ENCODE measurements around the gene ZNF792.
A peak's percentile ranks its signal among the peaks of the same experiment; 100 is the strongest.

ZNF792 gene

DNA sequence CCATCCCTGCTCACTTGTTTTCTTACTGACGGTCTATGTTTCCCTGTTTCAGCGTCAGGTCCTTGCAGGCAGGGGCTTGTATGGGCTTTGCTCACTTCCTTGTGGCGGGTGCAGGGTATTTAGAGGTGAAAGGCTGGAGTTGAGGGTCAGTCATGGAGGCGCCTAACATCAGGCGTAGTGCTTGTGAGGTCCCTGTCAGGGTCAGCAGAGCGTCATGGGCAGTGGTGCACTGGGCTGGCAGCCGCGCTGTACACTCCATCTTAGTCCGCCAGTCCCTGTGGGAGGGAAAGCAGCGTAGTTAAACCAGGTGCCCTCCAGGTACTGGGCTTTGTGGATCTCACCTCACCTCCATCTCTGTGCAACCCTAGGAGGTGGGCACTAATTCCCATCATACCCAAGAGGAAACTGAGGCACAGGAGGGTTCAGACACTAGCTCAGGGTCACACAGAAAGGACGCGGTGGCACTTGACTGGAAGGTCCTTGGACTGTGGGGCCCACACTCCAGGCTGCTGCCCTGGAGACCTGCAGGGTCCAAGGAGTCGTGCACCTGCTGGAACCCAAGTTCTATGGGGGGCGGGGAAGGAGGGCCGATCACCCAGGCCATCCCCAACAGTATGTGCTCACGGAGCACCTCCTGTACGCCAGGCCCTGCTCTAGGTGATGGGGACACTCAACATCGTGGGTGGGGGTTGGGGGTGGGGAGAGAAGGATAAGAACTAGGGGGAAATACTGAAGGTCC lies 40.7 kb upstream of the ZNF792 start:
- no peak for DNase-seq
- Histone ChIP-seq H2AK5ac (ENCODE audit: low read length, severe bottlenecking) (no peak overlapping the region), H3K79me1 (replicated peaks; ENCODE audit: low read length, poor library complexity, severe bottlenecking) (peaks cover 33% of the 10 kb centered on the region), H3K9ac (ENCODE audit: low read length) (no peak overlapping the region), H3K14ac (ENCODE audit: low read length in 2 of 2) (no peak overlapping the region), H4K91ac (ENCODE audit: low read length) (no peak overlapping the region), H3K27ac (ENCODE audit: low read length, poor library complexity, severe bottlenecking) (no peak overlapping the region), H3K18ac (ENCODE audit: low read depth in 1 of 2, low read length in 2 of 2) (no peak overlapping the region), H2BK120ac (ENCODE audit: low read depth, low read length) (no peak overlapping the region), H3K4me3 (ENCODE audit: insufficient read depth in 1 of 2, low read depth in 1 of 2, low read length in 2 of 2) (no peak overlapping the region), H2BK15ac (ENCODE audit: low read depth, poor library complexity, severe bottlenecking) (no peak overlapping the region), H3K36me3 (ENCODE audit: control insufficient read depth in 1 of 2, insufficient read depth in 2 of 2, low read depth in 1 of 2, low read length in 2 of 2) (peaks cover 24 to 42% of the 10 kb centered on the region in 2 experiments), H2BK12ac (ENCODE audit: low read length in 2 of 2) (no peak overlapping the region), H4K8ac (ENCODE audit: low read length) (no peak overlapping the region), H2BK5ac (ENCODE audit: low read depth, low read length, poor library complexity, severe bottlenecking) (no peak overlapping the region), H3K4me2 (ENCODE audit: low read length, poor library complexity, severe bottlenecking) (no peak overlapping the region), H3K23ac (ENCODE audit: low read length in 2 of 2) (no peak overlapping the region), H3K4me1 (ENCODE audit: control insufficient read depth, insufficient read depth, low read depth, low read length) (peaks cover 23% of the 10 kb centered on the region), H3K27me3 (ENCODE audit: control insufficient read depth in 1 of 2, insufficient read depth in 1 of 2, low read length in 2 of 2) (no peaks in the 10 kb centered on the region), H3K4ac (ENCODE audit: low read depth in 1 of 2, low read length in 2 of 2) (no peak overlapping the region), H2AFZ (ENCODE audit: low read depth, low read length) (no peak overlapping the region), H3K9me3 (ENCODE audit: control insufficient read depth, low read length) (no peaks in the 10 kb centered on the region)
- 98% methylated on average over 18 of the region's 18 CpGs for WGBS

DNA sequence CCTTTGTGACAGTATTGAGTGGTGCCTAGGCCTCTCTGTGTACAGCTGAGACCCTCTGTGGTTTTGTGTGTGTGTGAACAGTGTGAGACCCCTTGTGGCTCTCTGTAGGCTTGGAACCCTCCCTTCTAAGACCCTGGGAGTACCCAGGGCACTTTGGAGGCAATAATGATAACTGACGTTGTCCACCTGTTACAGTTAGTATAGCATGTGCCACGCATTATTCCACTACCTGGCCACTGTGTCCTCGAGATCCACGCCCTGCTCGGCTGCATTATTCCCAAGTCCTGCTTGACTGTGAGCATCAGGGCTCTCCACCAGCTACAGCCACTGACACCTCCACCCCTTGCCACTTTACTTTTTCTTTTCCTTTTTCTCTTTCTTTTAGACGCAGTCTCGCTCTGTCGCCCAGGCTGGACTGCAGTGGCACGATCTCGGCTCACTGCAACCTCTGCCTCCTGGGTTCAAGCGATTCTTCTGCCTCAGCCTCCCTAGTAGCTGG lies 38.1 kb upstream of the ZNF792 start:
- DNase-seq: no peak
- no peak overlapping the region for H3K4ac ChIP-seq (ENCODE audit: low read depth in 1 of 2, low read length in 2 of 2)
- H3K4me3 ChIP-seq (ENCODE audit: insufficient read depth in 1 of 2, low read depth in 1 of 2, low read length in 2 of 2): peak overlapping the region in 1 of 2 experiments; percentile 79
- H3K27ac ChIP-seq (ENCODE audit: low read length, poor library complexity, severe bottlenecking): no peak overlapping the region
- peaks cover 14% of the 10 kb centered on the region for H3K79me1 ChIP-seq (replicated peaks; ENCODE audit: low read length, poor library complexity, severe bottlenecking)
- H3K27me3 ChIP-seq (ENCODE audit: control insufficient read depth in 1 of 2, insufficient read depth in 1 of 2, low read length in 2 of 2): no peaks in the 10 kb centered on the region
- no peak overlapping the region for H2BK120ac ChIP-seq (ENCODE audit: low read depth, low read length)
- H2BK5ac ChIP-seq (ENCODE audit: low read depth, low read length, poor library complexity, severe bottlenecking): no peak overlapping the region
- 95% methylated on average over 11 of the region's 11 CpGs for WGBS
- no peaks in the 10 kb centered on the region for H3K9me3 ChIP-seq (ENCODE audit: control insufficient read depth, low read length)
- H3K9ac ChIP-seq (ENCODE audit: low read length): peak overlapping the region; percentile 75
- no peak overlapping the region for H3K14ac ChIP-seq (ENCODE audit: low read length in 2 of 2)
- H3K4me2 ChIP-seq (ENCODE audit: low read length, poor library complexity, severe bottlenecking): no peak overlapping the region
- H2AK5ac ChIP-seq (ENCODE audit: low read length, severe bottlenecking): peak overlapping the region; percentile 39
- H2BK12ac ChIP-seq (ENCODE audit: low read length in 2 of 2): no peak overlapping the region
- peaks cover 33% of the 10 kb centered on the region for H3K4me1 ChIP-seq (ENCODE audit: control insufficient read depth, insufficient read depth, low read depth, low read length)
- H2BK15ac ChIP-seq (ENCODE audit: low read depth, poor library complexity, severe bottlenecking): no peak overlapping the region
- H4K91ac ChIP-seq (ENCODE audit: low read length): no peak overlapping the region
- no peak overlapping the region for H3K18ac ChIP-seq (ENCODE audit: low read depth in 1 of 2, low read length in 2 of 2)
- no peak overlapping the region for H3K23ac ChIP-seq (ENCODE audit: low read length in 2 of 2)
- no peak overlapping the region for H4K8ac ChIP-seq (ENCODE audit: low read length)
- peaks cover 18 to 32% of the 10 kb centered on the region in 2 experiments for H3K36me3 ChIP-seq (ENCODE audit: control insufficient read depth in 1 of 2, insufficient read depth in 2 of 2, low read depth in 1 of 2, low read length in 2 of 2)
- no peak overlapping the region for H2AFZ ChIP-seq (ENCODE audit: low read depth, low read length)

- peak overlapping the region; percentile 91 for H4K91ac ChIP-seq (ENCODE audit: low read length)
- peaks cover 8% of the 10 kb centered on the region for H3K79me1 ChIP-seq (replicated peaks; ENCODE audit: low read length, poor library complexity, severe bottlenecking)
- H3K4me1 ChIP-seq (ENCODE audit: control insufficient read depth, insufficient read depth, low read depth, low read length): peaks cover 28% of the 10 kb centered on the region
- H3K18ac ChIP-seq (ENCODE audit: low read depth in 1 of 2, low read length in 2 of 2): peak overlapping the region; percentile 78 to 81
- H3K4me2 ChIP-seq (ENCODE audit: low read length, poor library complexity, severe bottlenecking): peak overlapping the region; percentile 89
- H3K9me3 ChIP-seq (ENCODE audit: control insufficient read depth, low read length): no peaks in the 10 kb centered on the region
- peak; percentile 67 for DNase-seq
- H4K8ac ChIP-seq (ENCODE audit: low read length): peak overlapping the region; percentile 74
- peak overlapping the region; percentile 60 for H2AFZ ChIP-seq (ENCODE audit: low read depth, low read length)
- H3K4ac ChIP-seq (ENCODE audit: low read depth in 1 of 2, low read length in 2 of 2): peak overlapping the region; percentile 61 to 90
- H3K27me3 ChIP-seq (ENCODE audit: control insufficient read depth in 1 of 2, insufficient read depth in 1 of 2, low read length in 2 of 2): no peaks in the 10 kb centered on the region
- peak overlapping the region; percentile 94 to 96 for H3K14ac ChIP-seq (ENCODE audit: low read length in 2 of 2)
- no peak overlapping the region for H2AK5ac ChIP-seq (ENCODE audit: low read length, severe bottlenecking)
- peak overlapping the region; percentile 75 for H3K9ac ChIP-seq (ENCODE audit: low read length)
- H2BK5ac ChIP-seq (ENCODE audit: low read depth, low read length, poor library complexity, severe bottlenecking): no peak overlapping the region
- WGBS: 1% methylated on average over 26 of the region's 46 CpGs
- peak overlapping the region; percentile 79 to 89 for H3K4me3 ChIP-seq (ENCODE audit: insufficient read depth in 1 of 2, low read depth in 1 of 2, low read length in 2 of 2)
- peak overlapping the region; percentile 91 for H2BK15ac ChIP-seq (ENCODE audit: low read depth, poor library complexity, severe bottlenecking)
- H2BK120ac ChIP-seq (ENCODE audit: low read depth, low read length): peak overlapping the region; percentile 83
- H2BK12ac ChIP-seq (ENCODE audit: low read length in 2 of 2): peak overlapping the region in 1 of 2 experiments; percentile 25
- H3K23ac ChIP-seq (ENCODE audit: low read length in 2 of 2): peak overlapping the region in 1 of 2 experiments; percentile 68
- peaks cover 9 to 21% of the 10 kb centered on the region in 2 experiments for H3K36me3 ChIP-seq (ENCODE audit: control insufficient read depth in 1 of 2, insufficient read depth in 2 of 2, low read depth in 1 of 2, low read length in 2 of 2)
- H3K27ac ChIP-seq (ENCODE audit: low read length, poor library complexity, severe bottlenecking): peak overlapping the region; percentile 55
These were observed 36.8 kb upstream of the ZNF792 start for GRCh38 chr19:35000647-35001501.

GRCh38 chr19:35000338-35000646 lies 36.3 kb upstream of the ZNF792 start:
- Histone ChIP-seq H2BK12ac (ENCODE audit: low read length in 2 of 2) (no peak overlapping the region), H3K4ac (ENCODE audit: low read depth in 1 of 2, low read length in 2 of 2) (peak overlapping the region in 1 of 2 experiments; percentile 81), H3K27me3 (ENCODE audit: control insufficient read depth in 1 of 2, insufficient read depth in 1 of 2, low read length in 2 of 2) (no peaks in the 10 kb centered on the region), H2AK5ac (ENCODE audit: low read length, severe bottlenecking) (no peak overlapping the region), H3K36me3 (ENCODE audit: control insufficient read depth in 1 of 2, insufficient read depth in 2 of 2, low read depth in 1 of 2, low read length in 2 of 2) (peaks cover 6 to 15% of the 10 kb centered on the region in 2 experiments), H2BK5ac (ENCODE audit: low read depth, low read length, poor library complexity, severe bottlenecking) (no peak overlapping the region), H3K79me1 (replicated peaks; ENCODE audit: low read length, poor library complexity, severe bottlenecking) (peaks cover 4% of the 10 kb centered on the region), H2BK120ac (ENCODE audit: low read depth, low read length) (peak overlapping the region; percentile 83), H3K4me2 (ENCODE audit: low read length, poor library complexity, severe bottlenecking) (no peak overlapping the region), H3K9ac (ENCODE audit: low read length) (no peak overlapping the region), H2AFZ (ENCODE audit: low read depth, low read length) (peak overlapping the region; percentile 62), H3K27ac (ENCODE audit: low read length, poor library complexity, severe bottlenecking) (no peak overlapping the region), H3K14ac (ENCODE audit: low read length in 2 of 2) (peak overlapping the region; percentile 96 to 98), H3K18ac (ENCODE audit: low read depth in 1 of 2, low read length in 2 of 2) (peak overlapping the region; percentile 81 to 95), H2BK15ac (ENCODE audit: low read depth, poor library complexity, severe bottlenecking) (peak overlapping the region; percentile 95), H3K4me3 (ENCODE audit: insufficient read depth in 1 of 2, low read depth in 1 of 2, low read length in 2 of 2) (peak overlapping the region in 1 of 2 experiments; percentile 89), H3K4me1 (ENCODE audit: control insufficient read depth, insufficient read depth, low read depth, low read length) (peaks cover 26% of the 10 kb centered on the region), H4K91ac (ENCODE audit: low read length) (peak overlapping the region; percentile 82), H3K9me3 (ENCODE audit: control insufficient read depth, low read length) (no peaks in the 10 kb centered on the region), H3K23ac (ENCODE audit: low read length in 2 of 2) (peak overlapping the region in 1 of 2 experiments; percentile 57), H4K8ac (ENCODE audit: low read length) (peak overlapping the region; percentile 71)
- DNase-seq: no peak
- WGBS: 0% methylated on average over 3 of the region's 37 CpGs

Measured in mesenchymal stem cell (in vitro differentiated cells and primary cell).